ENCODE results near the gene PACRG.

- TF ChIP-seq CTCF (IDR thresholded peaks at IDR 0.05) (no peak), POLR2A (IDR thresholded peaks at IDR 0.05) (no peak)
Measured at GRCh38 chr6:163057260-163057659, 329.5 kb downstream of the PACRG start.

Data from upper lobe of left lung (tissue), 4 donors.